Body of pancreas (tissue), 4 donors: Measurements from ENCODE around the gene HMGXB4.

Experiments used
- CTCF ChIP-seq, 7 experiments: fragments of 450-650 bp in 4 of 7; fragments of 200-600 bp in 3 of 7; sonication (generic) in 3 of 7; IDR thresholded peaks; one replicate each; pipeline ENCODE4 v1.5.1; 2016 to 2019; ENCODE audit warnings: antibody characterized with exemption in 7 of 7
- POLR2A ChIP-seq, 3 donors: fragments of 450-650 bp; IDR thresholded peaks; one replicate each; pipeline ENCODE4 v1.6.1; 2016; ENCODE audit warnings: antibody characterized with exemption in 3 of 3, mild to moderate bottlenecking in 2 of 3

DNA sequence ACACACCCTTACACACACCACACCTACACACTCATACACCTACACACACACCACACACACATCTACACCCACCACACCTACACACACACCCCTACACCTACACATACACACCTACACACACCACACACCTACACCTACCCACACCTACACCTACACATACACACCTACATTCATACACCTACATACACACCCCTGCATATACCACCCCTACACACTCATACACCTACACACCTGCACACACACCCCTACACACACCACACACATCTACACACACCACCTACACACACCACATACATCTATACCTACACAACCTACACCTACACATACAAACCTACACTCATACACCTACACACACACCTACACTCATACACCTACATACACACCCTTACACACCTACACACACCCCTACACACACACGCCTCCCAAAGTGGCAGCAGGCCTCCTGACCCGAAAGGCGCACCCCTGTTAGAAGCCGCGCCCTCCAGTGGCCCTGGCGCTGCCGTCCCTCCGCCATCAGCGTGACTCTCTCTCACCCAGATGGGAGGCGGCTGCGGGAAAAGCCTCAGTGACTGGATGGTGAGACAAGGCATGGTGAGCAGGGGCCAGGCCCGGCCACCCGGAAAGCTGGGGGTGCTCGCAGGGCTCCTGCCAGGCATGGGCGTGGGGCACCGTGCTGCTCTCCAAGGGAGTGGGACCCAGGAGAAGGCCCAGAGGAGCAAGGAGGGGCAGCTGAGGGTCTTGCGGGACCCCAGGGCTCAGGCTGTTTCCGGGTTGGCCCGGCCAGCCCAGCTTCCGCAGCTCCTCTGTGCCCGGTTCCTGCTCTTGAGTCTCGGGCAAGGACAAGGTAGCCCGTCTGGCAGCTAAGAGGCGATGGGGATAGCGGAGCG is 86.6 kb downstream of the HMGXB4 start:
- TF ChIP-seq CTCF (IDR thresholded peaks at IDR 0.05) (no peak), POLR2A (IDR thresholded peaks at IDR 0.05) (no peak)
